HG03378 (cell line): Measurements from ENCODE around the gene GARRE1.

Source experiments
- ATAC-seq: cut with Tn5 transposase; IDR thresholded peaks from one replicate; pipeline ENCODE4 v1.9.1; 2021; ENCODE audit warnings: mild to moderate bottlenecking, moderate library complexity; ENCODE audit not compliant: unreplicated experiment

GARRE1 gene

DNA sequence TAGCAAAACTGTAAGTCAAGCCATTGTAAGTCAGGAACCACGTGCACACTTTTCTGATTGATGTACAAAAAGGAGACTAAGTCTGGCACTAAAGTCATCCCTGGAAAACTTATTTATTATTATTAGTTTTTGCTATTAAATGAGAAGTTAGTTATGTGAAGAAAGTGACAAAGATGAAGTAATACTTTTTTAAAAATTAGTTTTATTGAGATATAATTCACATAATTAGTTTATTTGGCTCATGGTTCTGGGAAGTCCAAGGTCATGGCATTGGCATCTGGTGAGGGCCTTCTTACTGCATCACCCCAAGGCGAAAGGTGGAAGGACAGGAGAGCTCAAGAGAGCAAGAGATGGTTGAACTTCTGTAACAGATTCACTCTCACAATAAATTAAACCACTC, 36.9 kb downstream of the GARRE1 start:
- no peak for ATAC-seq

DNA sequence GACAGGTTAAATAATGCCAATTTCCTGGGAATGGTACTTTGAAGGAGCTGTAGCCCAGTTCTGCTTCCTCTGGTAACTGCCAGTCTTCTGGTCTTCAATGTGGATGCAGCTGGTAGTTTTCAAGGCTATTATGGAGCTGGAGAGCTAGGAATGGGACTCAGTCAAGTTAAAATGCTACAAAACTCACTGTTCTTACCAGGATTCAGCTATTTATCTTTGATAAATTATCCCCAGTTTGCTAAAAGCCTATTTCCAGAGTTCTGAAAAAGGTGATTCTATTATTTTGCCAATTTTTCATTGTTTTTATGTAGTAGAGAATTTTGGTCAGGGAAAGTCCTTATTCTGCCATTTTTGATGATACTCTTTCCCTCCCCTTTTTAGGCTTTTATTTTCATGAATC, 40.7 kb downstream of the GARRE1 start:
- no peak for ATAC-seq

DNA sequence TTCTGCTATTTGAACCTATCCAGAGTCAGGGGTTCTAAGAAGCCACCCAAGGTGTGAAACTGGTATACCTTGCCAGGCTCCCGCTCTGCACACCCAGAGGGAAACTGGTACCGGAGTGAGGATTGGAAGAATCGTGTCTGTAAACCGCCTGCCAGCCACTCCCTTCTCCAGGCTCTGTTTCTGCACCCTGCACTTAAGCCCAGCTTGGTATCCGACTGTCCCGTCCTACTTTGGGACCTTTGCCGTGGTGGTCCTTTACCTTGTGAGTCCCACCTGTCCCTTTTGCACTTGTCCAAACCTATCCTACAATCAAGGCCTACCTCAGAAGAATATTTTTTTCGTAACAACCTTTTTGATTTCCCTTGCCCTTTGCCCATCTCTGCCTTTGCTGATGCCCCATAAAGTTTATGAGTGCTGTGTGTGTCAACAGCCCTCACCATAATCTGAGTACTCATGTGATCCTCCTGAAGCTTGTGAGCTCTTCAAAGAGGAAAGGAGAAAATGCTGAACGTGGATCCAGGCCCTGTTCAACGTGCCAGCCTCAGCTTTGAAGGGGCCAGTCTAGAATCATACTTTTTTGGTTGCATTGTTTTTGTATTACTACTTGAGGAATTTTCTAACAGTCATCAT, 44.7 kb downstream of the GARRE1 start:
- ATAC-seq: no peak

DNA sequence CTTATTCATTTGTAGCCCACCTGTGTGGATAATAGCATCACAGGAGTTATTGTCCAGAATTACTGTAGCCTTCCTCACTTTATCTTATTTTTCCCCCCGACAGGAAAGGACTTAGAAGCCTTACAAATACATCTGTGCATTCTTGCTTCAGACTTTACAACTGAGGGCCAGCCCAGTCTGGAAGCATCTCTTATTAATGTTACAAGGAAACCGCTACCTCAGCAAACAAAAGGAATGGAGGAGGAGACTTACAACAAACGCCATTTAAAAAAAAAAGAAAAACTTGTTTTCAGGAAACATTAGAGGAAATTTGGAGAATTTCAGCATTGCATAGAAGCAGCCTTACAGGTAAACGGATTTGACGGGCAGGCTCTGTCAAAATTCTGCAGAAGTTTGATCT, 45.2 kb downstream of the GARRE1 start:
- no peak for ATAC-seq

DNA sequence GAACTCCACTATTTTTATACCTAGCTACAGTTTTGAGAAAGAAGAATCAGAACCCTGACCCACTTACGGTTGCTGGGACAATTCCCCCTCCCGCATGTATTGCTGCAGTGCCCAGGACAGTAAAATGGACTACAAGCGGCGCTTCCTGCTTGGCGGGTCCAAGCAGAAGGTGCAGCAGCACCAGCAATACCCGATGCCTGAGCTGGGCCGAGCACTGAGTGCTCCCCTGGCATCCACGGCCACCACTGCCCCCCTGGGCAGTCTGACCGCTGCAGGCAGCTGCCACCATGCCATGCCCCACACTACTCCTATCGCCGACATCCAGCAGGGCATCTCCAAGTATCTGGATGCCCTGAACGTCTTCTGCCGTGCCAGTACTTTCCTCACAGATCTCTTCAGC, 46.0 kb downstream of the GARRE1 start:
- ATAC-seq: no peak

DNA sequence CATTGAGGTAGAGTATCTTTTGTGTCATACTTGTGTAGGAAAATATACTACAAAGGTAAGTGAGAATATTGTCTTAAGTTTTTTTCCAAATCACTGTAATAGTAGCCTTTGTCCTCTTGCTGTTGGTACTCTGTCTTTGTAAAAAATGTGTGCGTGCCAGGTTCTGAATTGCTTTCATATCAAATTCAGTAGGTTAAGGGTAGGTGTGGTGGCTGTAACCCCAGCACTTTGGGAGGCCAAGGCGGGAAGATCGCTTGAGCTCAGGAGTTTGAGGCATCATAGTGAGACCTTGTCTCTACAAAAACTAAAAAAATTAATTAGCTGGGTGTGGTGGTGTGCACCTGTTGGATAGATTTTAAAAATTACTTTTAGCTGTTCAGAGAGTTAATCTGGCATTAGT, 46.6 kb downstream of the GARRE1 start:
- ATAC-seq: no peak
